Measurements from ENCODE around the gene PADI2.

Gene PADI2

DNA sequence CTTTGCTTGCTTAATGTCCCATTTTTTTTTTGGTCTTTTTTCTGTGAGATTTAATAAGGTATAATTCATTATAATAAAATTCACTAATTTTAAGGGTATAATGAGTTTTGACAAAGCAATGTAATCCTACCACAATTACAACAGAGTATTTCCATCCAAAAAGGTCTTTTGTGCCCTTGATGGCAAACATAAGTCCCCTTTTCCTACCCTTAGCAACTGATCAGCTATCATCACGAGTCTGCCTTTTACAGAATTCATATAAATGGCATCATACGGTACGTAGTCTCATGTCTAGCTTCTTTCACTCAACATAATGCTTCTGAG lies 73.0 kb downstream of the PADI2 start:
- H3K4me3 ChIP-seq (ENCODE audit: low read length), result no peak overlapping the region
- TF ChIP-seq, protein P1, sequence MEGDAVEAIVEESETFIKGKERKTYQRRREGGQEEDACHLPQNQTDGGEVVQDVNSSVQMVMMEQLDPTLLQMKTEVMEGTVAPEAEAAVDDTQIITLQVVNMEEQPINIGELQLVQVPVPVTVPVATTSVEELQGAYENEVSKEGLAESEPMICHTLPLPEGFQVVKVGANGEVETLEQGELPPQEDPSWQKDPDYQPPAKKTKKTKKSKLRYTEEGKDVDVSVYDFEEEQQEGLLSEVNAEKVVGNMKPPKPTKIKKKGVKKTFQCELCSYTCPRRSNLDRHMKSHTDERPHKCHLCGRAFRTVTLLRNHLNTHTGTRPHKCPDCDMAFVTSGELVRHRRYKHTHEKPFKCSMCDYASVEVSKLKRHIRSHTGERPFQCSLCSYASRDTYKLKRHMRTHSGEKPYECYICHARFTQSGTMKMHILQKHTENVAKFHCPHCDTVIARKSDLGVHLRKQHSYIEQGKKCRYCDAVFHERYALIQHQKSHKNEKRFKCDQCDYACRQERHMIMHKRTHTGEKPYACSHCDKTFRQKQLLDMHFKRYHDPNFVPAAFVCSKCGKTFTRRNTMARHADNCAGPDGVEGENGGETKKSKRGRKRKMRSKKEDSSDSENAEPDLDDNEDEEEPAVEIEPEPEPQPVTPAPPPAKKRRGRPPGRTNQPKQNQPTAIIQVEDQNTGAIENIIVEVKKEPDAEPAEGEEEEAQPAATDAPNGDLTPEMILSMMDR (IDR thresholded peaks at IDR 0.05; ENCODE audit: insufficient read depth, low read depth, low read length, missing control alignments), result no peak
- DNase-seq (ENCODE audit: low read depth), result no peak

DNA sequence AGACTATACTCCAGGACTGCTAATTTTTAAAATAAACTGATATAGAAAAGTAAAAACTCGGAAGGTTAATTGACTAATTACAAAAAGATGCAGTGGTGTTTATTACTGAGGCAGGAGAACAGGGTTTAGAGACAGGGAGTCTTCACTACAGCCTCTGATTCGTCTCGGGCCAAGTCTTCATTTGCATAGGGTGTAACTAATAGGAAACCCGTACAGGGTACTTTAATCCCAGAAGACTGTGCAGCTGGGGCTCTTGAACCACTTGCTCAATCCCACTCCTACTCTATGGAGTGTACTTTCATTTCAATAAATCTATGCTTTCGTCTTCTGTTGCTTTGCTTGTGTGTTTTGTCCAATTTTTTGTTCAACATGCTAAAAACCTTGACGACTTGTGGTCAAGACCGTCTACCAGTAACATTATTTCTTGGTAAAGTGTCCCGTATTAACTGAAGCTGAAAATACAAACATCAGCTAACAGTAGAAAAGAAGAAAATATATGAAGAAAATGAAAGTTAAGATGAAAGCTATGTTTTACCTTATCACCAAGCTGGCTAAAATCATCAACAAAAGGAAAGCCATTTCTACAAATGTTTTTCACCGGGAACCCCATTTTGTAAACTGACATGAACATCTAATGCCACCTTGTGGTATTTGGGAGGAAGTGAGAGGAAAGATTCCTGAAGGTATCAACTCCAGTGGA lies 73.5 kb downstream of the PADI2 start:
- H3K4me3 ChIP-seq (ENCODE audit: low read length), result no peak overlapping the region
- DNase-seq (ENCODE audit: low read depth), result peak; percentile 69

DNA sequence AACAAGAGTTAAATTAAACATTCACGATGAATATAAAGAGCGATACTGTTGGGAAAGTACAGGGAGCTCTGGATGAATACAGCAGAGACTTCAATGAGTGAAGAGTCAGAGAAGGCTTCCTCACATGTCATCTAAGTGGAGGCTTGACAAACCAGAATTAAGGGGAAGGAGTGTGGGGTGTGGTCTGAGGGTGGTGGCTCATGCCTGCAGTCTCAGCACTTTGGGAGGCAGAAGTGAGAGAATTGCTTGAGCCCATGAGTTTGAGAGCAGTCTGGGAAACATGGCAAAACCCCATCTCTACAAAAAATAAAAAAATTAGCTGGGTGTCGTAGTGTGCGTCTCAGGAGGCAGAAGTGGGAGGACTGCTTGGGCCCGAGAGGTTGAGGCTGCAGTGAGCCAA lies 74.1 kb downstream of the PADI2 start:
- TF ChIP-seq, protein P1 (IDR thresholded peaks at IDR 0.05; ENCODE audit: insufficient read depth, low read depth, low read length, missing control alignments), result no peak
- H3K4me3 ChIP-seq (ENCODE audit: low read length), result no peak overlapping the region
- peak; percentile 76 for DNase-seq (ENCODE audit: low read depth)

More for the DNA sequence above, 73.5 kb downstream of the PADI2 start:
- TF ChIP-seq, protein P1 (IDR thresholded peaks at IDR 0.05; ENCODE audit: insufficient read depth, low read depth, low read length, missing control alignments), result peak; percentile 77

DNA sequence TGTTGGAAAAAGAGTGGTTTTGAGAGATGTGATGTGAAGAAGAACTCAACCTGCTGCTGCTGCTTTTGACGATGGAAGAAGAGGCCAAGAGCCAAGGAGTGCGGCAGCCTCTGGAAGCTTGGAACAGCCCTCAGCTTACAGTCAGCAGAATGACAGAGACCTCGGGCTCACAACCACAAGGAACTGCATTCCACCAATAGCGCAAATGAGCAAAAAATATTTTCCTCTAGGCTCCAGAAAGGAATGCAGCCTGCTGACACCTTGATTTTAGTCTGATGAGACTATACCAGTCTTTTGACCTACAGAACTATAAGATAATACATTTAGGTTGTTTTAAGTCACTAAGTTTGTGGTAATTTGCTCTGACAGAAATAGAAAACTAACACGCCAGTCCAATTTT lies 75.6 kb downstream of the PADI2 start:
- DNase-seq (ENCODE audit: low read depth), result no peak

DNA sequence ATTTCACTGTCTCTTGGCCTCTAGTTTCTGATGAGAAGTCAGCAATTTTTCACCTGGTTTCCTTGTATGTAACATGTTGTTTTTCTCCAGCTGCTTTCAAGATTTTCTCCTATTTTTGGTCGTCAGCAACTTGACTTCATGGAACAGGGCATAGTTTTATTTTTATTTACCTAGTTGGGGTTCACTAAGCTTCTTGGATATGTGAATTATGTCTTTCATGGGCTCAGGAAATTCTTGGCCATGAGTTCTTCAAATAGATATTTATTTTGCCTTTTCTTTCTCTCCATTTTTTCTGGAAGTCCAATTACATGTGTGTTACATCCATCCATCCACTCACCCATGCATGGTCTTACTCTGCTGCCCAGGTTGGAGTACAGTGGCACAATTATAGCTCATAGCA lies 79.1 kb downstream of the PADI2 start:
- DNase-seq (ENCODE audit: low read depth), result no peak
- no peak overlapping the region for H3K4me3 ChIP-seq (ENCODE audit: low read length)
- TF ChIP-seq, protein P1 (IDR thresholded peaks at IDR 0.05; ENCODE audit: insufficient read depth, low read depth, low read length, missing control alignments), result no peak

More for the DNA sequence above, 75.6 kb downstream of the PADI2 start:
- H3K4me3 ChIP-seq (ENCODE audit: low read length), result no peak overlapping the region
- TF ChIP-seq, protein P1 (IDR thresholded peaks at IDR 0.05; ENCODE audit: insufficient read depth, low read depth, low read length, missing control alignments), result no peak

DNA sequence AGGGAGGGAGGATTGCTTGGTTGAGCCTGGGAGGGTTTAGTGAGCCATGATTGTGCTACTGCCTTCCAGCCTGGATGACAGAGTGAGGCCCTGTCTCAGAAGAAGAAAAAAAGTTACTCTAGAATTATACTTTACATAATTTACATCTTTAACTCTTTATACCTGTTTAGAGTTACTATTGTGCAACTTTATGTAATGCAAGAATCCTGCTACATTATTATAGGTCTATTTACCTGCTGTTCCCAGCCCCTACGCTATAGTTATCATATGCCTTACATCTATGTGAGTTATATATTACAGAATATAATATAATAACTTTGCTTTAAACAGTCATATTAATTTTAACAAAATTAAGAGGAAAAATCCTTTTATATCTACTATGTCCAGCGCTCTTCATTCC lies 79.7 kb downstream of the PADI2 start:
- TF ChIP-seq, protein P1 (IDR thresholded peaks at IDR 0.05; ENCODE audit: insufficient read depth, low read depth, low read length, missing control alignments), result no peak
- H3K4me3 ChIP-seq (ENCODE audit: low read length), result no peak overlapping the region
- no peak for DNase-seq (ENCODE audit: low read depth)

DNA sequence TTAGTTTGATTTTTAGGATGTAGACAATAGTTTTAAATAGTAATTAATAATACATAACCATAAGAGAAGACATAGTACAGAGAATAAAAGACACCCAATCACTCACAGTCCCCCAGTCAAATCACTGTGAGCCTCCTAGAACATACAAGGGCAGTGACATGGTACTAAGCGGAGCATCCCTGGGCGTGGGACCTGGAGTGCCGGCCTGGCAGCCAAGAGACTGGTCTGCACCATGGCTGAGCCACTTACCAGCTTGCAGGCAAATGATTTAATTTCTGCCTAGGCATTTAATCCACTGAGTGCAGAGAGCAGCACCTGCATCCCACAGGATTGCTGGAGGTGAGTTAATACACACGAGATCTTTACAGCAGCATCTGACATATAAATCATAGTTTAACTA lies 85.8 kb downstream of the PADI2 start:
- TF ChIP-seq, protein P1 (IDR thresholded peaks at IDR 0.05; ENCODE audit: insufficient read depth, low read depth, low read length, missing control alignments), result no peak
- no peak overlapping the region for H3K4me3 ChIP-seq (ENCODE audit: low read length)
- no peak for DNase-seq (ENCODE audit: low read depth)
